Stimulated activated CD8-positive, alpha-beta memory T cell treated with anti-CD3 and anti-CD28 coated beads, Interleukin-15, amount 100 ng/mL, for 48 hours (primary cell): ENCODE results near the gene MAP4.

Experiments
- DNase-seq, 2 donors: peaks; one replicate each; pipeline ENCODE4 v3.0.0-alpha.2; 2020; ENCODE audit warnings: low read depth in 2 of 2

The MAP4 gene

GRCh38 chr3:47961815-47962606, 54.2 kb downstream of the MAP4 start:
- no peak for DNase-seq

GRCh38 chr3:47961036-47961435, 55.2 kb downstream of the MAP4 start:
- DNase-seq: no peak

GRCh38 chr3:47956521-47956920, 59.7 kb downstream of the MAP4 start:
- no peak for DNase-seq

- no peak for DNase-seq
Measured at GRCh38 chr3:47954567-47954966, 61.6 kb downstream of the MAP4 start.

- DNase-seq: no peak
Measured at GRCh38 chr3:47950453-47951169, 65.6 kb downstream of the MAP4 start.

- DNase-seq: no peak
Measured at GRCh38 chr3:47949979-47950378, 66.2 kb downstream of the MAP4 start.

GRCh38 chr3:47940232-47940631, 76.0 kb downstream of the MAP4 start:
- no peak for DNase-seq

- no peak for DNase-seq
Measured at GRCh38 chr3:47932421-47932820, 83.8 kb downstream of the MAP4 start.

- DNase-seq: no peak
Measured at GRCh38 chr3:47930979-47931378, 85.2 kb downstream of the MAP4 start.

GRCh38 chr3:47916696-47917095, 99.5 kb downstream of the MAP4 start:
- no peak for DNase-seq

GRCh38 chr3:47916201-47916600, 100.0 kb downstream of the MAP4 start:
- DNase-seq: no peak

GRCh38 chr3:47912006-47912504, 104.2 kb downstream of the MAP4 start:
- DNase-seq: no peak

- DNase-seq: no peak
Measured at GRCh38 chr3:47910777-47911440, 105.3 kb downstream of the MAP4 start.

- DNase-seq: no peak
Measured at GRCh38 chr3:47910233-47910632, 106.0 kb downstream of the MAP4 start.

GRCh38 chr3:47909607-47910006, 106.6 kb downstream of the MAP4 start:
- DNase-seq: no peak

- DNase-seq: no peak
Measured at GRCh38 chr3:47908744-47909143, 107.5 kb downstream of the MAP4 start.

GRCh38 chr3:47907784-47908183, 108.4 kb downstream of the MAP4 start:
- no peak for DNase-seq

GRCh38 chr3:47902746-47903145, 113.5 kb downstream of the MAP4 start:
- no peak for DNase-seq

GRCh38 chr3:47901280-47901833, 114.9 kb downstream of the MAP4 start:
- DNase-seq: no peak

GRCh38 chr3:47899495-47900108, 116.6 kb downstream of the MAP4 start:
- no peak for DNase-seq

GRCh38 chr3:47897954-47898353, 118.3 kb downstream of the MAP4 start:
- DNase-seq: no peak

- DNase-seq: no peak
Measured at GRCh38 chr3:47896736-47897135, 119.5 kb downstream of the MAP4 start.
